SK-N-SH (cell line): Measurements from ENCODE around the gene TXN2. TPM values are rescaled to one million over a fixed set of nuclear protein-coding genes. Genes with fewer than 3 reads are reported as not detected.
A peak's percentile ranks its signal among the peaks of the same experiment; 100 is the strongest.

Experiments
- CTCF ChIA-PET: fragments of 300-600, 350-600 bp; formaldehyde crosslinking; extraction: SDS; loops from one replicate; lab custom pipeline; 2021; lab: Yijun Ruan, JAX
- POLR2A ChIA-PET: fragments of 350-600 bp; sonication (Branson Sonifier 250); formaldehyde crosslinking; extraction: SDS; loops from one replicate; lab custom pipeline; 2020; ENCODE audit warnings: antibody characterized with exemption, inconsistent platforms; lab: Yijun Ruan, JAX
- DNase-seq: peaks from one replicate; pipeline ENCODE4 v3.0.0; 2012
- H2AFZ ChIP-seq: fragments of 200-600 bp; sonication (generic); 2 replicates; pipeline ENCODE4 v1.8.1; 2016; ENCODE audit warnings: antibody characterized with exemption, mild to moderate bottlenecking, low read depth
- H3F3A ChIP-seq: fragments of 200-600 bp; sonication (generic); replicated peaks from 2 replicates; pipeline ENCODE3; 2016; ENCODE audit warnings: antibody characterized with exemption, mild to moderate bottlenecking; ENCODE audit not compliant: insufficient read depth
- H3K27ac ChIP-seq, 2 experiments: fragments of 200-500 bp in 1 of 2; fragments of 200-600 bp in 1 of 2; sonication (Bioruptor generic) in 1 of 2; sonication (generic), shearing (Covaris generic) in 1 of 2; 2 replicates each; pipeline versions ENCODE4 v1.5.1 to v1.6.1; 2014 to 2016; ENCODE audit warnings: low read depth in 2 of 2, inconsistent platforms in 1 of 2, low read length in 1 of 2, mild to moderate bottlenecking in 1 of 2, mixed read lengths in 1 of 2
- H3K27me3 ChIP-seq: fragments of 200-600 bp; sonication (generic), shearing (Covaris generic); 2 replicates; pipeline ENCODE4 v1.6.1; 2016; ENCODE audit warnings: mixed run types; ENCODE audit not compliant: insufficient read depth
- H3K36me3 ChIP-seq, 2 experiments: fragments of 200-500 bp in 1 of 2; fragments of 200-600 bp in 1 of 2; sonication (Bioruptor generic) in 1 of 2; sonication (generic) in 1 of 2; replicated peaks in 1 of 2; 2 replicates each; pipeline versions ENCODE3 to v1.5.1; 2014 to 2016; ENCODE audit warnings: low read length in 1 of 2, mild to moderate bottlenecking in 1 of 2; ENCODE audit not compliant: insufficient read depth in 2 of 2, control insufficient read depth in 1 of 2
- H3K4me1 ChIP-seq, 2 experiments: fragments of 200-500 bp in 1 of 2; fragments of 200-600 bp in 1 of 2; sonication (Bioruptor generic) in 1 of 2; sonication (generic), shearing (Covaris generic) in 1 of 2; 2 replicates each; pipeline versions ENCODE4 v1.5.1 to v1.6.1; 2014 to 2016; ENCODE audit warnings: low read depth in 1 of 2, low read length in 1 of 2, mixed run types in 1 of 2; ENCODE audit not compliant: insufficient read depth in 2 of 2, control insufficient read depth in 1 of 2
- H3K4me2 ChIP-seq: fragments of 200-600 bp; sonication (generic), shearing (Covaris generic); 2 replicates; pipeline ENCODE4 v1.6.1; 2017; ENCODE audit warnings: mixed run types
- H3K4me3 ChIP-seq, 2 experiments: fragments of 200-500 bp in 1 of 2; fragments of 200-600 bp in 1 of 2; sonication (Bioruptor generic) in 1 of 2; sonication (generic), shearing (Covaris generic) in 1 of 2; 2 replicates each; pipeline versions ENCODE4 v1.5.1 to v1.8.1; 2014 to 2016; ENCODE audit warnings: low read depth in 2 of 2, inconsistent platforms in 1 of 2, low read length in 1 of 2, mild to moderate bottlenecking in 1 of 2, mixed read lengths in 1 of 2, moderate library complexity in 1 of 2
- H3K79me2 ChIP-seq: fragments of 200-600 bp; sonication (generic); 2 replicates; pipeline ENCODE4 v1.8.1; 2017; ENCODE audit warnings: mild to moderate bottlenecking; ENCODE audit not compliant: insufficient read depth
- H3K9ac ChIP-seq: fragments of 200-600 bp; sonication (generic); 2 replicates; pipeline ENCODE4 v1.6.1; 2017; ENCODE audit warnings: mixed run types
- H3K9me2 ChIP-seq: fragments of 200-600 bp; sonication (generic); 2 replicates; pipeline ENCODE4 v1.6.1; 2017; ENCODE audit warnings: mixed run types
- H3K9me3 ChIP-seq: fragments of 200-600 bp; sonication (generic); 2 replicates; pipeline ENCODE4 v1.6.1; 2017; ENCODE audit warnings: mixed run types, mild to moderate bottlenecking, moderate library complexity
- H4K20me1 ChIP-seq: fragments of 200-600 bp; sonication (generic); 2 replicates; pipeline ENCODE4 v1.6.1; 2017; ENCODE audit warnings: mild to moderate bottlenecking, mixed run types; ENCODE audit not compliant: insufficient read depth
- FOXM1 ChIP-seq: IDR thresholded peaks from 2 replicates; pipeline ENCODE4 v1.4.0; 2012; ENCODE audit warnings: low read depth, mild to moderate bottlenecking
- GABPA ChIP-seq: IDR thresholded peaks from 2 replicates; pipeline ENCODE4 v1.4.0; 2012; ENCODE audit warnings: low read depth, mild to moderate bottlenecking
- GATA2 ChIP-seq: sonication (generic); formaldehyde crosslinking; IDR thresholded peaks from 2 replicates; pipeline ENCODE4 v1.5.0; 2020; ENCODE audit warnings: mild to moderate bottlenecking, missing genetic modification reagents
- JUND ChIP-seq: IDR thresholded peaks from 2 replicates; pipeline ENCODE4 v1.4.0; 2012
- MEF2A ChIP-seq: IDR thresholded peaks from 2 replicates; pipeline ENCODE4 v1.4.0; 2012; ENCODE audit warnings: low read depth, borderline replicate concordance
- NFIC ChIP-seq: IDR thresholded peaks from 2 replicates; pipeline ENCODE4 v1.4.0; 2012; ENCODE audit warnings: borderline replicate concordance
- PBX3 ChIP-seq: IDR thresholded peaks from 2 replicates; pipeline ENCODE4; 2012
- POLR2AphosphoS5 ChIP-seq: IDR thresholded peaks from 2 replicates; pipeline ENCODE4 v1.6.1; 2012; ENCODE audit warnings: low read depth, low read length
- RAD21 ChIP-seq: IDR thresholded peaks from 2 replicates; pipeline ENCODE4 v1.6.1; 2012; ENCODE audit warnings: mild to moderate bottlenecking, low read length
- RCOR1 ChIP-seq: fragments of 150-350 bp; IDR thresholded peaks from 2 replicates; pipeline ENCODE4 v1.6.1; 2017; ENCODE audit warnings: antibody characterized with exemption, low read length
- REST ChIP-seq: IDR thresholded peaks from 2 replicates; pipeline ENCODE4 v1.6.1; 2012; ENCODE audit warnings: mild to moderate bottlenecking, low read depth, low read length, moderate library complexity
- RXRA ChIP-seq: IDR thresholded peaks from 2 replicates; pipeline ENCODE4 v1.4.0; 2012; ENCODE audit warnings: low read depth, mild to moderate bottlenecking, borderline replicate concordance
- SIN3A ChIP-seq: IDR thresholded peaks from 2 replicates; pipeline ENCODE4 v1.6.1; 2012; ENCODE audit warnings: low read depth, mild to moderate bottlenecking, low read length, moderate library complexity, borderline replicate concordance
- TCF12 ChIP-seq: IDR thresholded peaks from 2 replicates; pipeline ENCODE4 v1.4.0; 2012
- TEAD4 ChIP-seq: IDR thresholded peaks from 2 replicates; pipeline ENCODE4 v1.4.0; 2012; ENCODE audit warnings: mild to moderate bottlenecking, borderline replicate concordance; ENCODE audit not compliant: insufficient read depth
- WGBS: methylation state at CpG from one replicate; pipeline ENCODE4 v1.1.6; 2017; ENCODE audit warnings: low lambda C conversion rate; 5-methylcytosine and 5-hydroxymethylcytosine counted together
- polyA plus RNA-seq, 3 experiments: library from polyadenylated mRNA; depleted of rRNA; stranded (reverse); fragments of >200 nt; gene quantifications; 2 replicates each; pipeline ENCODE4 v1.2.3, GENCODE V29; 2012
- TF ChIP-seq, protein P1 (sequence below): IDR thresholded peaks from 2 replicates; pipeline ENCODE4 v1.4.0; 2012; ENCODE audit warnings: low read depth
- TF ChIP-seq, protein P2 (sequence below): IDR thresholded peaks from 2 replicates; pipeline ENCODE4 v1.4.0; 2012; ENCODE audit warnings: low read depth, borderline replicate concordance
- TF ChIP-seq, protein P3 (sequence below): IDR thresholded peaks from 2 replicates; pipeline ENCODE4 v1.4.0; 2012; ENCODE audit warnings: low read depth, borderline replicate concordance

TXN2 gene
- polyA plus RNA-seq, 1 of the 3 experiments (the other 2 are of a cell fraction), result 251 TPM

GRCh38 chr22:36467946-36468345 is 13.5 kb downstream of the TXN2 start (continued):
- no peak for TF ChIP-seq GATA2
- peak; percentile 99 for TF ChIP-seq JUND
- peak; percentile 99 for TF ChIP-seq TCF12
- TF ChIP-seq, protein P1, sequence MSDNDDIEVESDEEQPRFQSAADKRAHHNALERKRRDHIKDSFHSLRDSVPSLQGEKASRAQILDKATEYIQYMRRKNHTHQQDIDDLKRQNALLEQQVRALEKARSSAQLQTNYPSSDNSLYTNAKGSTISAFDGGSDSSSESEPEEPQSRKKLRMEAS, result peak; percentile 87
- TF ChIP-seq GABPA, result peak; percentile 29; the same call in 1 of the 2 replicates
- peak; percentile 71; the same call in 1 of the 2 replicates for TF ChIP-seq REST

- peak overlapping the region; percentile 84 for H3K4me2 ChIP-seq
- no peaks in the 10 kb centered on the region for H4K20me1 ChIP-seq
- 24% methylated on average over 8 of the region's 14 CpGs for WGBS
- H3K27me3 ChIP-seq, result no peaks in the 10 kb centered on the region
- DNase-seq, result no peak
- no peaks in the 10 kb centered on the region for H3K9me2 ChIP-seq
- H3K36me3 ChIP-seq, result peaks cover 0 to 2% of the 10 kb centered on the region in 2 experiments
- peak overlapping the region; percentile 87 to 100 for H3K27ac ChIP-seq
- H3K9ac ChIP-seq, result peak overlapping the region; percentile 77
- H3F3A ChIP-seq, result peaks cover 47% of the 10 kb centered on the region
- H3K79me2 ChIP-seq, result peaks cover 28% of the 10 kb centered on the region
- ChIA-PET POLR2A (no interaction called here), CTCF (interaction anchor here (1.2 to 16.8 kb wide), 3 partner anchors 169 to 183 kb away, joined by 3 to 329 read pairs (median 34); no protein-coding TSS in a partner anchor)
- H2AFZ ChIP-seq, result no peak overlapping the region
- no peaks in the 10 kb centered on the region for H3K9me3 ChIP-seq
- peaks cover 3 to 59% of the 10 kb centered on the region in 2 experiments; a peak in 3 of 4 replicates for H3K4me1 ChIP-seq
- peak overlapping the region in 1 of 2 experiments; percentile 32; a peak in 1 of 4 replicates for H3K4me3 ChIP-seq
- TF ChIP-seq FOXM1 (no peak), SIN3A (no peak), NFIC (peak; percentile 87), MEF2A (no peak), REST (no peak; the same call in 1 of the 2 replicates), TCF12 (peak; percentile 6; the same call in 1 of the 2 replicates), JUND (peak; percentile 47), PBX3 (peak; percentile 86), GABPA (no peak), POLR2AphosphoS5 (no peak; the same call in 1 of the 2 replicates), TEAD4 (0 out of 2 replicates have a peak, but pooled peaks have one; percentile 22), RAD21 (no peak), RCOR1 (no peak), GATA2 (no peak), RXRA (no peak)
- TF ChIP-seq, protein P2, sequence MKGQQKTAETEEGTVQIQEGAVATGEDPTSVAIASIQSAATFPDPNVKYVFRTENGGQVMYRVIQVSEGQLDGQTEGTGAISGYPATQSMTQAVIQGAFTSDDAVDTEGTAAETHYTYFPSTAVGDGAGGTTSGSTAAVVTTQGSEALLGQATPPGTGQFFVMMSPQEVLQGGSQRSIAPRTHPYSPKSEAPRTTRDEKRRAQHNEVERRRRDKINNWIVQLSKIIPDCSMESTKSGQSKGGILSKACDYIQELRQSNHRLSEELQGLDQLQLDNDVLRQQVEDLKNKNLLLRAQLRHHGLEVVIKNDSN, result no peak
- TF ChIP-seq, protein P3, sequence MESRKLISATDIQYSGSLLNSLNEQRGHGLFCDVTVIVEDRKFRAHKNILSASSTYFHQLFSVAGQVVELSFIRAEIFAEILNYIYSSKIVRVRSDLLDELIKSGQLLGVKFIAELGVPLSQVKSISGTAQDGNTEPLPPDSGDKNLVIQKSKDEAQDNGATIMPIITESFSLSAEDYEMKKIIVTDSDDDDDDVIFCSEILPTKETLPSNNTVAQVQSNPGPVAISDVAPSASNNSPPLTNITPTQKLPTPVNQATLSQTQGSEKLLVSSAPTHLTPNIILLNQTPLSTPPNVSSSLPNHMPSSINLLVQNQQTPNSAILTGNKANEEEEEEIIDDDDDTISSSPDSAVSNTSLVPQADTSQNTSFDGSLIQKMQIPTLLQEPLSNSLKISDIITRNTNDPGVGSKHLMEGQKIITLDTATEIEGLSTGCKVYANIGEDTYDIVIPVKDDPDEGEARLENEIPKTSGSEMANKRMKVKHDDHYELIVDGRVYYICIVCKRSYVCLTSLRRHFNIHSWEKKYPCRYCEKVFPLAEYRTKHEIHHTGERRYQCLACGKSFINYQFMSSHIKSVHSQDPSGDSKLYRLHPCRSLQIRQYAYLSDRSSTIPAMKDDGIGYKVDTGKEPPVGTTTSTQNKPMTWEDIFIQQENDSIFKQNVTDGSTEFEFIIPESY, result no peak
These were observed 14.2 kb downstream of the TXN2 start for GRCh38 chr22:36467042-36467810.
